OCI-LY1 (cell line): ENCODE results near the gene CACNA1D.

Experiments
- H2AFZ ChIP-seq: fragments of 200-600 bp; sonication (generic), shearing (Covaris generic); 2 replicates; pipeline ENCODE4 v1.6.0; 2014; ENCODE audit warnings: antibody characterized with exemption, mild to moderate bottlenecking, low read length
- H3F3A ChIP-seq: fragments of 200-600 bp; sonication (generic), shearing (Covaris generic); 2 replicates; pipeline ENCODE4 v1.6.0; 2014; ENCODE audit warnings: mild to moderate bottlenecking, antibody characterized with exemption, low read length, moderate library complexity; ENCODE audit not compliant: insufficient read depth
- H3K27ac ChIP-seq: fragments of 200-600 bp; sonication (generic); 2 replicates; pipeline ENCODE4 v1.5.1; 2014; ENCODE audit warnings: low read length, mixed run types, mild to moderate bottlenecking, low read depth; ENCODE audit not compliant: poor library complexity, severe bottlenecking
- H3K27me3 ChIP-seq: fragments of 200-600 bp; sonication (generic); 2 replicates; pipeline ENCODE4 v1.6.0; 2014; ENCODE audit warnings: antibody characterized with exemption, mild to moderate bottlenecking, low read length, moderate library complexity; ENCODE audit not compliant: insufficient read depth
- H3K36me3 ChIP-seq: fragments of 200-600 bp; sonication (generic); 2 replicates; pipeline ENCODE4 v1.6.1; 2014; ENCODE audit warnings: mild to moderate bottlenecking, antibody characterized with exemption, low read length, moderate library complexity, mixed read lengths; ENCODE audit not compliant: insufficient read depth
- H3K4me1 ChIP-seq: fragments of 200-600 bp; sonication (generic); 2 replicates; pipeline ENCODE4 v1.5.1; 2014; ENCODE audit warnings: mild to moderate bottlenecking, low read length, moderate library complexity; ENCODE audit not compliant: insufficient read depth, severe bottlenecking
- H3K4me2 ChIP-seq: fragments of 200-600 bp; sonication (generic), shearing (Covaris generic); 2 replicates; pipeline ENCODE4 v1.6.1; 2014; ENCODE audit warnings: low read length
- H3K4me3 ChIP-seq: fragments of 200-600 bp; sonication (generic); 2 replicates; pipeline ENCODE4 v1.5.1; 2014; ENCODE audit warnings: low read length, low read depth, mild to moderate bottlenecking, mixed read lengths; ENCODE audit not compliant: poor library complexity, severe bottlenecking
- H3K79me2 ChIP-seq: fragments of 200-600 bp; shearing (Covaris generic); 2 replicates; pipeline ENCODE4 v1.6.1; 2016; ENCODE audit warnings: mixed run types, low read length, mixed read lengths; ENCODE audit not compliant: insufficient read depth
- H3K9ac ChIP-seq: fragments of 200-600 bp; sonication (generic), shearing (Covaris generic); 2 replicates; pipeline ENCODE4 v1.6.1; 2014; ENCODE audit warnings: mild to moderate bottlenecking, low read length, mixed read lengths
- H3K9me2 ChIP-seq: fragments of 200-600 bp; sonication (generic), shearing (Covaris generic); 2 replicates; pipeline ENCODE4 v1.6.1; 2014; ENCODE audit warnings: low read depth, mild to moderate bottlenecking, low read length, mixed read lengths
- H3K9me3 ChIP-seq: fragments of 200-600 bp; shearing (Covaris generic); 2 replicates; pipeline ENCODE4 v1.6.1; 2014; ENCODE audit warnings: low read length, mixed read lengths
- H4K20me1 ChIP-seq: fragments of 200-600 bp; sonication (generic), shearing (Covaris generic); 2 replicates; pipeline ENCODE4 v1.6.0; 2016; ENCODE audit warnings: mild to moderate bottlenecking, low read length; ENCODE audit not compliant: insufficient read depth
- EZH2 ChIP-seq: fragments of 200-600 bp; sonication (generic), shearing (Covaris generic); IDR thresholded peaks from 2 replicates; pipeline ENCODE4 v1.8.0; 2017; ENCODE audit warnings: borderline replicate concordance, mixed run types, mild to moderate bottlenecking, antibody characterized with exemption, low read length, moderate library complexity, mixed read lengths
- TF ChIP-seq, protein P1 (sequence below): fragments of 200-600 bp; sonication (generic), shearing (Covaris generic); IDR thresholded peaks from 2 replicates; pipeline ENCODE4 v1.5.1; 2017; ENCODE audit warnings: mild to moderate bottlenecking, antibody characterized with exemption, low read length, moderate library complexity, mixed read lengths

CACNA1D gene

DNA sequence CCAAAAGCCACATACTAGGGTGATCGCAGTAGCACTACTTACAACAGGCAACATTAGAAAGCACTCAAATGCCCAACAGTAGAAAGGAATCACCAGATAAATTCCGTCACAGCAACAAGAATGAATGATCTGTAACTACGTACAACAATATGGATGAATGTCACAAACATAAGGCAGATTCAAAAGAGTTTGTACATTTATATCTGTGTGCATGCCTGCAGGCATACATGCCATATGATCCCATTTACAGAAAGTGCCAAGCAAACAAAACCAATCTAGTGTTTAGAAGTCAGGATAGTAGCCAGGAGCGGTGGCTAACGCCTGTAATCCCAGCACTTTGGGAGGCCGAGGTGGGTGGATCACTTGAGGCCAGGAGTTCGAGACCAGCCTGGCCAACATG lies 355.5 kb downstream of the CACNA1D start:
- TF ChIP-seq, protein P1, sequence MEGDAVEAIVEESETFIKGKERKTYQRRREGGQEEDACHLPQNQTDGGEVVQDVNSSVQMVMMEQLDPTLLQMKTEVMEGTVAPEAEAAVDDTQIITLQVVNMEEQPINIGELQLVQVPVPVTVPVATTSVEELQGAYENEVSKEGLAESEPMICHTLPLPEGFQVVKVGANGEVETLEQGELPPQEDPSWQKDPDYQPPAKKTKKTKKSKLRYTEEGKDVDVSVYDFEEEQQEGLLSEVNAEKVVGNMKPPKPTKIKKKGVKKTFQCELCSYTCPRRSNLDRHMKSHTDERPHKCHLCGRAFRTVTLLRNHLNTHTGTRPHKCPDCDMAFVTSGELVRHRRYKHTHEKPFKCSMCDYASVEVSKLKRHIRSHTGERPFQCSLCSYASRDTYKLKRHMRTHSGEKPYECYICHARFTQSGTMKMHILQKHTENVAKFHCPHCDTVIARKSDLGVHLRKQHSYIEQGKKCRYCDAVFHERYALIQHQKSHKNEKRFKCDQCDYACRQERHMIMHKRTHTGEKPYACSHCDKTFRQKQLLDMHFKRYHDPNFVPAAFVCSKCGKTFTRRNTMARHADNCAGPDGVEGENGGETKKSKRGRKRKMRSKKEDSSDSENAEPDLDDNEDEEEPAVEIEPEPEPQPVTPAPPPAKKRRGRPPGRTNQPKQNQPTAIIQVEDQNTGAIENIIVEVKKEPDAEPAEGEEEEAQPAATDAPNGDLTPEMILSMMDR, result no peak
- TF ChIP-seq EZH2, result no peak
- Histone ChIP-seq H3K9me3 (no peaks in the 10 kb centered on the region), H2AFZ (no peak overlapping the region), H3F3A (no peaks in the 10 kb centered on the region), H4K20me1 (no peaks in the 10 kb centered on the region), H3K36me3 (no peaks in the 10 kb centered on the region), H3K27me3 (peaks cover 15% of the 10 kb centered on the region), H3K27ac (no peak overlapping the region), H3K4me2 (no peak overlapping the region), H3K9ac (no peak overlapping the region), H3K79me2 (no peaks in the 10 kb centered on the region), H3K4me3 (no peak overlapping the region), H3K4me1 (peaks cover 14% of the 10 kb centered on the region), H3K9me2 (no peaks in the 10 kb centered on the region)

DNA sequence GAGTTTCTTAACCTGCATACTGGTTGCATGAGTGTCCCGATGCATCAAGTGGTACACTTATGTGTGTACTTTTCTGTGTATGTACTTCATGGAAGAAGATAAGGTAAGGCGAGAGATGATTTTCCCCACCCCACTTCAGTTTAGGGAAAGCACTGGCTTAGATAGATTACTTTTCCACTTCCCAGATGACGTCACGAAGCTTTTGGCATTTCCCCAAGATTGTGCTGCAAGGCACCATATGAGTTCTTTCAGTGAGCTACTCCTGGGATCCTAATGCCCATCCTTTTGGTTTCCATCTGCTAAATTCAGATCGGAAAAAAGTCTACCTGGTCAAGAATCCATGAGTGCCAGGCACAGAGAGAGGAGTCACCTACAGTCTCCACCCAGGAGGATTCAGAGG lies 356.5 kb downstream of the CACNA1D start:
- TF ChIP-seq, protein P1, result no peak
- no peak for TF ChIP-seq EZH2
- no peaks in the 10 kb centered on the region for H4K20me1 ChIP-seq
- H3F3A ChIP-seq, result no peaks in the 10 kb centered on the region
- no peak overlapping the region for H3K9ac ChIP-seq
- no peaks in the 10 kb centered on the region for H3K9me3 ChIP-seq
- H3K27ac ChIP-seq, result no peak overlapping the region
- H3K79me2 ChIP-seq, result no peaks in the 10 kb centered on the region
- no peak overlapping the region for H3K4me2 ChIP-seq
- no peak overlapping the region for H2AFZ ChIP-seq
- no peak overlapping the region for H3K4me3 ChIP-seq
- peaks cover 12% of the 10 kb centered on the region; the same call in 1 of the 2 replicates for H3K27me3 ChIP-seq
- H3K9me2 ChIP-seq, result no peaks in the 10 kb centered on the region
- peaks cover 9% of the 10 kb centered on the region for H3K4me1 ChIP-seq
- no peaks in the 10 kb centered on the region for H3K36me3 ChIP-seq

DNA sequence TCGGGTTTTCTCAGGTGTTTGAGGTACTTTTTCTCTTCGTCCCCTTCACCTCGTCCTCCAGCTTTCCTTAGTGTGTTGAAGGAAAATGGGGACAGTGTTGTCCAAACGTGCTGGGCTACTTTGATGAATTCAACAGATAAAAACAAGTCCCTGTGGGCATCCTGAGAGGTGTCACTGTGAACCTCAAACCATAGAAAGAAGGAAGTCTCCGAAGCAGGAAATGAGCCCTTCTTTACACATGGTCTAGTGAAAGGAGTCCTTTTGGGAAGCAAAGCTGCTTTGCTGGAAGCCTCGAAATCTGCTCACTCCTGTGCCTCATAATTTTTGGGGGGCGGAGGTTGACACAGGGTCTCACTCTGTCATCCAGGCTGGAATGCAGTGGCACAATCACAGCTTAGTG lies 362.6 kb downstream of the CACNA1D start:
- Histone ChIP-seq H2AFZ (no peak overlapping the region), H3K4me2 (no peak overlapping the region), H3K4me1 (no peaks in the 10 kb centered on the region)

More for the DNA sequence above, 362.6 kb downstream of the CACNA1D start:
- no peaks in the 10 kb centered on the region for H3K9me2 ChIP-seq
- no peak overlapping the region for H3K4me3 ChIP-seq
- H4K20me1 ChIP-seq, result no peaks in the 10 kb centered on the region
- no peak overlapping the region for H3K27ac ChIP-seq
- no peaks in the 10 kb centered on the region for H3K9me3 ChIP-seq
- H3F3A ChIP-seq, result no peaks in the 10 kb centered on the region
- no peaks in the 10 kb centered on the region for H3K79me2 ChIP-seq
- peaks cover 26% of the 10 kb centered on the region for H3K36me3 ChIP-seq
- no peaks in the 10 kb centered on the region for H3K27me3 ChIP-seq
- H3K9ac ChIP-seq, result no peak overlapping the region
- TF ChIP-seq, protein P1, result no peak
- no peak for TF ChIP-seq EZH2
